ENCODE measurements around the gene CRACR2A. TPM values are rescaled to one million over a fixed set of nuclear protein-coding genes. Genes with fewer than 3 reads are reported as not detected.

CRACR2A gene
- total RNA-seq, 1 experiment from 2014 or later, result not detected

DNA sequence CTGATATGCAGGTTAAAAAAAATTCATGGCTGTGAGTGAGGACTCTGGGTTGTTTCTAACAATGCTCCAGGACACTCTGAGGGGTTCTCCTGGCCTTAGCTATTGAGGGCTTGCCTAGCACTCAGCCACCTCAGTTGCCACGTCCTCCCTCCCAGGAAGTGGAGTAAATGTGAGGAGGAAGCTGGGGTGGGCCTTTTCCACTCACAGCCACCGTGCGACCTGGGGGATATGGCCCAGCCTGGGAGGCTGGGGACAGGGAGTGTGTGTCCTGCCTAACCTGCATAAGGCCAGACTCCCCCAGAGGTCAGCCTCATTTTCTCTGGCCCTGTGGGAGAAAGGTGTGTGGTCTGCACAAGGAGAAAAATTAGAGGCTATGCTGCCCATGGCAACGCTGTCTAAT, 83.3 kb downstream of the CRACR2A start:
- no peaks in the 10 kb centered on the region for H3K36me3 ChIP-seq (ENCODE audit: low read depth, low read length)
- H3K79me2 ChIP-seq (ENCODE audit: low read length), result no peaks in the 10 kb centered on the region
- no TSS peak for BruUV-seq (replicated peaks)
- H3K4me1 ChIP-seq (ENCODE audit: insufficient read depth, low read length), result peaks cover 10% of the 10 kb centered on the region; the same call in 1 of the 2 replicates
- no peak overlapping the region for H3K9ac ChIP-seq (ENCODE audit: low read length)
- intact Hi-C loops (cut with micrococcal nuclease), result no loop called here
- H4K20me1 ChIP-seq (ENCODE audit: low read length), result no peaks in the 10 kb centered on the region
- ChIA-PET POLR2A (ENCODE audit: unreplicated experiment) (no interaction called here), CTCF (no interaction called here)
- H3F3A ChIP-seq (ENCODE audit: low read length, unreplicated experiment), result no peaks in the 10 kb centered on the region
- H3K27ac ChIP-seq (ENCODE audit: low read length), result no peak overlapping the region
- no peak overlapping the region for H2AFZ ChIP-seq (ENCODE audit: low read length)
- no peak overlapping the region for H3K4me2 ChIP-seq (ENCODE audit: low read length)
- no peaks in the 10 kb centered on the region for H3K27me3 ChIP-seq (ENCODE audit: low read length)
- TF ChIP-seq EZH2 (IDR thresholded peaks at IDR 0.05; ENCODE audit: low read length, unreplicated experiment) (no peak), EZH2phosphoT487 (IDR thresholded peaks at IDR 0.05; ENCODE audit: borderline replicate concordance, low read length) (no peak)
- TF ChIP-seq, protein P1, sequence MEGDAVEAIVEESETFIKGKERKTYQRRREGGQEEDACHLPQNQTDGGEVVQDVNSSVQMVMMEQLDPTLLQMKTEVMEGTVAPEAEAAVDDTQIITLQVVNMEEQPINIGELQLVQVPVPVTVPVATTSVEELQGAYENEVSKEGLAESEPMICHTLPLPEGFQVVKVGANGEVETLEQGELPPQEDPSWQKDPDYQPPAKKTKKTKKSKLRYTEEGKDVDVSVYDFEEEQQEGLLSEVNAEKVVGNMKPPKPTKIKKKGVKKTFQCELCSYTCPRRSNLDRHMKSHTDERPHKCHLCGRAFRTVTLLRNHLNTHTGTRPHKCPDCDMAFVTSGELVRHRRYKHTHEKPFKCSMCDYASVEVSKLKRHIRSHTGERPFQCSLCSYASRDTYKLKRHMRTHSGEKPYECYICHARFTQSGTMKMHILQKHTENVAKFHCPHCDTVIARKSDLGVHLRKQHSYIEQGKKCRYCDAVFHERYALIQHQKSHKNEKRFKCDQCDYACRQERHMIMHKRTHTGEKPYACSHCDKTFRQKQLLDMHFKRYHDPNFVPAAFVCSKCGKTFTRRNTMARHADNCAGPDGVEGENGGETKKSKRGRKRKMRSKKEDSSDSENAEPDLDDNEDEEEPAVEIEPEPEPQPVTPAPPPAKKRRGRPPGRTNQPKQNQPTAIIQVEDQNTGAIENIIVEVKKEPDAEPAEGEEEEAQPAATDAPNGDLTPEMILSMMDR (conservative IDR thresholded peaks at IDR 0.05; ENCODE audit: low read depth, low read length), result no peak
- no peak for DNase-seq
- no peaks in the 10 kb centered on the region for H3K9me3 ChIP-seq (ENCODE audit: low read length)
- no peaks in the 10 kb centered on the region for H3K9me2 ChIP-seq (replicated peaks; ENCODE audit: low read length)
- no peak overlapping the region for H3K4me3 ChIP-seq (ENCODE audit: low read length)
- no peak for ATAC-seq

DNA sequence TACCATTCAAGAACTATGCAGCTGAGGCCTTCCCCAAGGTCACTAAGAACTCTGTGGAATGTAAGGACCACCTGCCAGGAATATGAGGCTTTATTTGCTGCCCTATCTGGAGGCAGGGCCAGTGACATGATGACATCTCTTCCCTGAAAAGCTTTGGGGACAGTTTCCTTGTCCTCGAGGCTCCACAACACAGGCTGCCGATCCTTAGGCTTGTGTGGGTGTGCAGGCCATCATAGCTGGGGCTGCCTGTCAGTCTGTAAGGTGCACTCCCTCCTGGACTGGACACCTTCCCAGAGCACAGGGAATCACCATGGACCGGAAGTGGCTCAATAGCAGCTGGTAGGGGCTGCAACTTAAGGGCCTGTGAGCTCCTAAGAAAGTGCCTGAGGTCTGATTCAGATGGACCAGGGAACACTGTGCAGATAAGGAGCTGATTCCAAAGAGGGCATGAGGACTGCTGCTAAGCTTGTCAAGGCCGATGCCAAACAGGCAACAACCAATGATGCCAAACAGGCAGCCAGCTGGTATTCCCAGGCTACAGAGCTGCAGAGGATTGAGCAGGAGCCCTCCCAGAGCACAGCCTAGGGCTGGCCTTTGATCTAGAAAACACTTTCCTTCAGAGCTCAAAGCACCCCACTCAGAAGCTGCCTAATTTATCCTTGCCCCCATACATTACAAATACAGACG, 84.3 kb downstream of the CRACR2A start:
- no peaks in the 10 kb centered on the region for H3F3A ChIP-seq (ENCODE audit: low read length, unreplicated experiment)
- DNase-seq (no peak), ATAC-seq (no peak)
- no TSS peak for BruUV-seq (replicated peaks)
- H3K27ac ChIP-seq (ENCODE audit: low read length), result no peak overlapping the region
- no peak overlapping the region for H3K9ac ChIP-seq (ENCODE audit: low read length)
- ChIA-PET CTCF (no interaction called here), POLR2A (ENCODE audit: unreplicated experiment) (no interaction called here)
- H3K4me1 ChIP-seq (ENCODE audit: insufficient read depth, low read length), result peaks cover 10% of the 10 kb centered on the region; the same call in 1 of the 2 replicates
- no peaks in the 10 kb centered on the region for H3K27me3 ChIP-seq (ENCODE audit: low read length)
- no peak overlapping the region for H3K4me2 ChIP-seq (ENCODE audit: low read length)
- intact Hi-C loops (cut with micrococcal nuclease), result no loop called here
- TF ChIP-seq EZH2phosphoT487 (IDR thresholded peaks at IDR 0.05; ENCODE audit: borderline replicate concordance, low read length) (no peak), EZH2 (IDR thresholded peaks at IDR 0.05; ENCODE audit: low read length, unreplicated experiment) (no peak)
- TF ChIP-seq, protein P1 (conservative IDR thresholded peaks at IDR 0.05; ENCODE audit: low read depth, low read length), result no peak
- H3K4me3 ChIP-seq (ENCODE audit: low read length), result no peak overlapping the region
- no peaks in the 10 kb centered on the region for H3K36me3 ChIP-seq (ENCODE audit: low read depth, low read length)
- no peaks in the 10 kb centered on the region for H3K9me2 ChIP-seq (replicated peaks; ENCODE audit: low read length)
- H3K79me2 ChIP-seq (ENCODE audit: low read length), result no peaks in the 10 kb centered on the region
- H4K20me1 ChIP-seq (ENCODE audit: low read length), result no peaks in the 10 kb centered on the region
- H3K9me3 ChIP-seq (ENCODE audit: low read length), result no peaks in the 10 kb centered on the region
- H2AFZ ChIP-seq (ENCODE audit: low read length), result no peak overlapping the region

DNA sequence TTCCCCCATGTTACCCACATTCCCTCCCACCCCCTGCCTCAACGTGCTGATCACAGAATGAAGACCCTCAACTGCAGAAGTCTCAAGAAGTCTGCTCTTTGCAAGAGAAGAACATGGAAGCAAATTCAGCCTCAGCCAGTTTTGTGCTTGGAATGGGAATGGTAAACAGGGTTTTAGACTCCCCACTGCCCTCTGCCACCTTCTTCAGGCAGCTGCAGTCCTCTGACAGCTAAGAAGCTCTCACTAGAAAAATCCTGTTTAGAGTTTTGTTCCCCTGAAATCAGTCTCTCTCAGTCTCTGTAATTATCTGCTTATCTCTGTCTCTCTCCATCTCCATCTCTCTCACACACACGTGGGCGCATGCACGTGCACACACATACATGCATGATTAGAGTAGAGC, 85.4 kb downstream of the CRACR2A start:
- Histone ChIP-seq H3K4me1 (ENCODE audit: insufficient read depth, low read length) (peaks cover 14% of the 10 kb centered on the region; the same call in 1 of the 2 replicates), H3K36me3 (ENCODE audit: low read depth, low read length) (no peaks in the 10 kb centered on the region), H3K27ac (ENCODE audit: low read length) (no peak overlapping the region), H3K4me3 (ENCODE audit: low read length) (no peak overlapping the region), H3K9ac (ENCODE audit: low read length) (no peak overlapping the region), H2AFZ (ENCODE audit: low read length) (no peak overlapping the region), H4K20me1 (ENCODE audit: low read length) (no peaks in the 10 kb centered on the region), H3K9me2 (replicated peaks; ENCODE audit: low read length) (no peaks in the 10 kb centered on the region), H3K27me3 (ENCODE audit: low read length) (0 out of 2 replicates have a peak, but pooled peaks cover 3% of the 10 kb centered on the region), H3F3A (ENCODE audit: low read length, unreplicated experiment) (no peaks in the 10 kb centered on the region), H3K4me2 (ENCODE audit: low read length) (no peak overlapping the region), H3K79me2 (ENCODE audit: low read length) (no peaks in the 10 kb centered on the region), H3K9me3 (ENCODE audit: low read length) (no peaks in the 10 kb centered on the region)
- TF ChIP-seq, protein P1 (conservative IDR thresholded peaks at IDR 0.05; ENCODE audit: low read depth, low read length), result no peak
- TF ChIP-seq EZH2 (IDR thresholded peaks at IDR 0.05; ENCODE audit: low read length, unreplicated experiment) (no peak), EZH2phosphoT487 (IDR thresholded peaks at IDR 0.05; ENCODE audit: borderline replicate concordance, low read length) (no peak)
- intact Hi-C loops (cut with micrococcal nuclease), result no loop called here
- CTCF ChIA-PET, result no interaction called here
- no TSS peak for BruUV-seq (replicated peaks)
- POLR2A ChIA-PET (ENCODE audit: unreplicated experiment), result no interaction called here
- DNase-seq (no peak), ATAC-seq (no peak)
